HCT116 (cell line): ENCODE results near the gene TPO.

ENCODE experiments used
- POLR2A ChIP-seq: IDR thresholded peaks from 2 replicates; pipeline ENCODE4 v1.7.0; 2011; ENCODE audit warnings: borderline replicate concordance; ENCODE audit not compliant: insufficient read depth, insufficient read length; ENCODE audit errors: extremely low read depth
- TF ChIP-seq, protein P1 (sequence below), 3 experiments: fragments of 200-600 bp in 1 of 3; sonication (generic) in 1 of 3; IDR thresholded peaks in 2 of 3; conservative IDR thresholded peaks in 1 of 3; 2 replicates each; pipeline ENCODE4 v1.5.1; 2012 to 2017; ENCODE audit warnings: low read depth in 2 of 3, low read length in 2 of 3, antibody characterized with exemption in 1 of 3, borderline replicate concordance in 1 of 3, control low read depth in 1 of 3, mild to moderate bottlenecking in 1 of 3, mixed read lengths in 1 of 3, mixed run types in 1 of 3, moderate library complexity in 1 of 3; ENCODE audit not compliant: insufficient read depth in 1 of 3
- TF ChIP-seq, protein P2 (sequence below): IDR thresholded peaks from 2 replicates; pipeline ENCODE4 v1.6.1; 2012

DNA sequence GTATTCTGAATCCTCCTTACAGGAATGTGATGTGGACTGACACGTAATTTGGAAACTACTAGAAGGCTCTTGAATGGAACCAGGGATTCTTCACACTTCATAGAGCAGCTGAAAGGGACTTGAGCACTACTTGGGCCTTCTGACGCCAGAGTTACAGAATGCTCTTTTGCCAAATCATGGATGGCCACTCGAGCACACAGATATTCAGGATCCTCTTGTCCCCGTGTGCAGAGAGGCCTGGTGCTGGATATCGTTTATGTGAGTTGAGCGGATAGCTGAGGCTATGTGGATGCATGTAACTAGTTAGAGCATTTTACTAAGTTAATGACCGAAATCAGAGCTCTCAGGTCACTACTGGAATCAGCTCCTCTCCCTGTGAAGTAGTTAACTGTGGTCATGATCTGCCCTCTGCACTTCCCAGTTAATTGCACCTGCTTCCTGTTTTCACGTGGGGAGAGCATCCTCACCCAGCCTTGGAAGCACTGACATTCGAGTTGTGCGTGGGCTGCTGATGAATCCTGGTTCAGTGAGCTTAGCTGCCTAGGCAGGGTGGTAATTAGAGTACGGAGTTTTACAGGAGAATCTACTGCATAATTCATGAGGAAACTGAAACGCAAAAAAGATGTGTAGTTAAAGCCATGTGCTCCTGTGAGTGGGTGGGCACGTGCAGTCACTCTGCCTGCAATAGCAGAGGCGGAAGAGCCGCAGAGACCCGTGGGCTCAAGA, 5.2 kb upstream of the TPO start:
- TF ChIP-seq, protein P1, sequence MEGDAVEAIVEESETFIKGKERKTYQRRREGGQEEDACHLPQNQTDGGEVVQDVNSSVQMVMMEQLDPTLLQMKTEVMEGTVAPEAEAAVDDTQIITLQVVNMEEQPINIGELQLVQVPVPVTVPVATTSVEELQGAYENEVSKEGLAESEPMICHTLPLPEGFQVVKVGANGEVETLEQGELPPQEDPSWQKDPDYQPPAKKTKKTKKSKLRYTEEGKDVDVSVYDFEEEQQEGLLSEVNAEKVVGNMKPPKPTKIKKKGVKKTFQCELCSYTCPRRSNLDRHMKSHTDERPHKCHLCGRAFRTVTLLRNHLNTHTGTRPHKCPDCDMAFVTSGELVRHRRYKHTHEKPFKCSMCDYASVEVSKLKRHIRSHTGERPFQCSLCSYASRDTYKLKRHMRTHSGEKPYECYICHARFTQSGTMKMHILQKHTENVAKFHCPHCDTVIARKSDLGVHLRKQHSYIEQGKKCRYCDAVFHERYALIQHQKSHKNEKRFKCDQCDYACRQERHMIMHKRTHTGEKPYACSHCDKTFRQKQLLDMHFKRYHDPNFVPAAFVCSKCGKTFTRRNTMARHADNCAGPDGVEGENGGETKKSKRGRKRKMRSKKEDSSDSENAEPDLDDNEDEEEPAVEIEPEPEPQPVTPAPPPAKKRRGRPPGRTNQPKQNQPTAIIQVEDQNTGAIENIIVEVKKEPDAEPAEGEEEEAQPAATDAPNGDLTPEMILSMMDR (IDR thresholded peaks at IDR 0.05 in 2 of 3, conservative IDR thresholded peaks at IDR 0.05 in 1 of 3; ENCODE audit: borderline replicate concordance in 1 of 3, insufficient read depth in 1 of 3, low read depth in 2 of 3, low read length in 2 of 3) = no peak
- TF ChIP-seq, protein P2, sequence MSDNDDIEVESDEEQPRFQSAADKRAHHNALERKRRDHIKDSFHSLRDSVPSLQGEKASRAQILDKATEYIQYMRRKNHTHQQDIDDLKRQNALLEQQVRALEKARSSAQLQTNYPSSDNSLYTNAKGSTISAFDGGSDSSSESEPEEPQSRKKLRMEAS = no peak
- no peak for TF ChIP-seq POLR2A
